ENCODE data around the gene UXT.

DNA sequence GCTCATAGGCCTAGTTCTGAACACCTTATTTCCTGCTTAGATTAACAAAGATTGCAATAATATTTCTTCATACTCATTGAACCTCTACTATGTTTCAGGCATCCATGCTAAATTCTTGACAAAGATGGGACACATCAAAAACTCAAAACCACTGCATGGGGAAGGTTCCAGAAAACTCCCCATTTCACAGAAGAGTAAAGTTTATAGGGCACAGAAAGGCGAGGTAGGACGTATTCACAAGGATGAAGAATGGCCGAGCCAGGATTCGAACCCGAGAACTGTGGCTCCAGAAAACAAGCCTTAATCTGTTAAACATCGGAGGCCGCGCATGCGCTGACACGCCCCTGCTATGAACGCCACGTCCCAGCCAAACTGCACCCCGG lies 688 bp downstream of the UXT start:
- TF ChIP-seq EZH2phosphoT487 (IDR thresholded peaks at IDR 0.05; ENCODE audit: borderline replicate concordance, low read depth, low read length), result no peak
- TF ChIP-seq, protein P1, sequence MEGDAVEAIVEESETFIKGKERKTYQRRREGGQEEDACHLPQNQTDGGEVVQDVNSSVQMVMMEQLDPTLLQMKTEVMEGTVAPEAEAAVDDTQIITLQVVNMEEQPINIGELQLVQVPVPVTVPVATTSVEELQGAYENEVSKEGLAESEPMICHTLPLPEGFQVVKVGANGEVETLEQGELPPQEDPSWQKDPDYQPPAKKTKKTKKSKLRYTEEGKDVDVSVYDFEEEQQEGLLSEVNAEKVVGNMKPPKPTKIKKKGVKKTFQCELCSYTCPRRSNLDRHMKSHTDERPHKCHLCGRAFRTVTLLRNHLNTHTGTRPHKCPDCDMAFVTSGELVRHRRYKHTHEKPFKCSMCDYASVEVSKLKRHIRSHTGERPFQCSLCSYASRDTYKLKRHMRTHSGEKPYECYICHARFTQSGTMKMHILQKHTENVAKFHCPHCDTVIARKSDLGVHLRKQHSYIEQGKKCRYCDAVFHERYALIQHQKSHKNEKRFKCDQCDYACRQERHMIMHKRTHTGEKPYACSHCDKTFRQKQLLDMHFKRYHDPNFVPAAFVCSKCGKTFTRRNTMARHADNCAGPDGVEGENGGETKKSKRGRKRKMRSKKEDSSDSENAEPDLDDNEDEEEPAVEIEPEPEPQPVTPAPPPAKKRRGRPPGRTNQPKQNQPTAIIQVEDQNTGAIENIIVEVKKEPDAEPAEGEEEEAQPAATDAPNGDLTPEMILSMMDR (conservative IDR thresholded peaks at IDR 0.05; ENCODE audit: low read length), result no peak

Measured in OCI-LY7 (cell line).